ENCODE results near the gene CLBA1.
"Not testable (repeated sequence)": the region's sequence is repeated elsewhere in the genome, so short reads cannot be mapped to it uniquely, and the experiment has no call there.

The CLBA1 gene

GRCh38 chr14:104947881-104948735 lies 37.5 kb upstream of the CLBA1 start:
- H3K27ac ChIP-seq: not testable (repeated sequence)

GRCh38 chr14:104948736-104949031 lies 36.9 kb upstream of the CLBA1 start:
- H3K27ac ChIP-seq: no peak overlapping the region
- TF ChIP-seq CTCF (conservative IDR thresholded peaks at IDR 0.05): no peak
- no peak for TF ChIP-seq ZFX (IDR thresholded peaks at IDR 0.05)

- H3K27ac ChIP-seq: not testable (repeated sequence)
Measured at GRCh38 chr14:104949406-104949955, 36.1 kb upstream of the CLBA1 start.

- no peak overlapping the region for H3K27ac ChIP-seq
Measured at GRCh38 chr14:104950021-104950420, 35.6 kb upstream of the CLBA1 start.

GRCh38 chr14:104950701-104951100 lies 34.9 kb upstream of the CLBA1 start:
- H3K27ac ChIP-seq: not testable (repeated sequence)

More at GRCh38 chr14:104950021-104950420, 35.6 kb upstream of the CLBA1 start:
- TF ChIP-seq ZFX (IDR thresholded peaks at IDR 0.05): no peak
- no peak for TF ChIP-seq CTCF (conservative IDR thresholded peaks at IDR 0.05)

GRCh38 chr14:104951863-104952657 lies 33.5 kb upstream of the CLBA1 start:
- H3K27ac ChIP-seq: not testable (repeated sequence)

GRCh38 chr14:104953097-104953496 lies 32.5 kb upstream of the CLBA1 start:
- H3K27ac ChIP-seq: no peak overlapping the region
- TF ChIP-seq CTCF (conservative IDR thresholded peaks at IDR 0.05): no peak
- TF ChIP-seq ZFX (IDR thresholded peaks at IDR 0.05): no peak

GRCh38 chr14:104953896-104954656 lies 31.5 kb upstream of the CLBA1 start:
- no peak overlapping the region for H3K27ac ChIP-seq

More at GRCh38 chr14:104953896-104954656, 31.5 kb upstream of the CLBA1 start:
- no peak for TF ChIP-seq ZFX (IDR thresholded peaks at IDR 0.05)
- no peak for TF ChIP-seq CTCF (conservative IDR thresholded peaks at IDR 0.05)

Data from C4-2B (cell line).